ENCODE measurements around the gene CFAP45.

Gene CFAP45

DNA sequence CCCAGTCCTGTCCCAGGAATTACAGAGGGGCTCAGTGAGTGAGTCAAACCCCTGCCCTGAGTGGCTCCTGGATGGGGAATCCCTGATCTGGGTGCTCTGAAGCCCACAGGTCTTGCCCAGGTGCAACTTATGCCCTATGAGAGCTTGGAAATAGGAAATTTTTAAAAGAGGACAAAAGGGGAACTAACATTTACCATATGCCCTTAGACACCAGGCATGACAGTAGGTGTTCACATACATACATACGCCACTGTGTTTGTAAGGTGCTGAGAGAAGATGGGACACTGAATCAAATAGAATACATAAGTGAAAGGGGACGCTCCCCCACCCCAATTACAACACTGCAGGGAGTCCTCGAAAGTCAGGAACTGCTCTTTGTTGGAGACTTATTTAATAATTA lies 1.4 kb downstream of the CFAP45 start:
- TF ChIP-seq, protein P1, sequence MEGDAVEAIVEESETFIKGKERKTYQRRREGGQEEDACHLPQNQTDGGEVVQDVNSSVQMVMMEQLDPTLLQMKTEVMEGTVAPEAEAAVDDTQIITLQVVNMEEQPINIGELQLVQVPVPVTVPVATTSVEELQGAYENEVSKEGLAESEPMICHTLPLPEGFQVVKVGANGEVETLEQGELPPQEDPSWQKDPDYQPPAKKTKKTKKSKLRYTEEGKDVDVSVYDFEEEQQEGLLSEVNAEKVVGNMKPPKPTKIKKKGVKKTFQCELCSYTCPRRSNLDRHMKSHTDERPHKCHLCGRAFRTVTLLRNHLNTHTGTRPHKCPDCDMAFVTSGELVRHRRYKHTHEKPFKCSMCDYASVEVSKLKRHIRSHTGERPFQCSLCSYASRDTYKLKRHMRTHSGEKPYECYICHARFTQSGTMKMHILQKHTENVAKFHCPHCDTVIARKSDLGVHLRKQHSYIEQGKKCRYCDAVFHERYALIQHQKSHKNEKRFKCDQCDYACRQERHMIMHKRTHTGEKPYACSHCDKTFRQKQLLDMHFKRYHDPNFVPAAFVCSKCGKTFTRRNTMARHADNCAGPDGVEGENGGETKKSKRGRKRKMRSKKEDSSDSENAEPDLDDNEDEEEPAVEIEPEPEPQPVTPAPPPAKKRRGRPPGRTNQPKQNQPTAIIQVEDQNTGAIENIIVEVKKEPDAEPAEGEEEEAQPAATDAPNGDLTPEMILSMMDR (IDR thresholded peaks at IDR 0.05; ENCODE audit: insufficient read depth, low read depth, low read length, missing control alignments): no peak
- no peak overlapping the region for H3K4me3 ChIP-seq (ENCODE audit: low read depth, low read length)
- DNase-seq (ENCODE audit: low read depth): no peak

DNA sequence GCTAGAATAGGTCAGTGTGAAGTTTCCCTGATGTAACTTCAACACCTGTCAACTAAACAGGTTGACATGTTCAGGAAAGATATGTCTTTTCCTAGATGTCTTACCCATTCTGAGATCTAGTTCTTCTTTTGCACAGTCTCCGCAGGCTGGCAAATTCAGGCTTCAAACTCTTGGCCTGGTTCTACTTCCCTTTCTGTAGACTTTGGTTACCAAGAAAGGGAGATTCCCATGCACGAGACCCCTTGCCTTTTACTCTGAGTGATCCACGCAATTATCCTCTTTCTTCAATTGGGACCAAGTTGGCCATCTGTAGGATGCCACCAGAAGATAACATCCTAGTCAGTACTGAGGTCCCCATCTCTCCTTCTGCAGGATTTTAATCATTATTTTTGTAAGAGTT lies 2.0 kb downstream of the CFAP45 start:
- TF ChIP-seq, protein P1 (IDR thresholded peaks at IDR 0.05; ENCODE audit: insufficient read depth, low read depth, low read length, missing control alignments): no peak
- no peak for DNase-seq (ENCODE audit: low read depth)
- H3K4me3 ChIP-seq (ENCODE audit: low read depth, low read length): no peak overlapping the region

DNA sequence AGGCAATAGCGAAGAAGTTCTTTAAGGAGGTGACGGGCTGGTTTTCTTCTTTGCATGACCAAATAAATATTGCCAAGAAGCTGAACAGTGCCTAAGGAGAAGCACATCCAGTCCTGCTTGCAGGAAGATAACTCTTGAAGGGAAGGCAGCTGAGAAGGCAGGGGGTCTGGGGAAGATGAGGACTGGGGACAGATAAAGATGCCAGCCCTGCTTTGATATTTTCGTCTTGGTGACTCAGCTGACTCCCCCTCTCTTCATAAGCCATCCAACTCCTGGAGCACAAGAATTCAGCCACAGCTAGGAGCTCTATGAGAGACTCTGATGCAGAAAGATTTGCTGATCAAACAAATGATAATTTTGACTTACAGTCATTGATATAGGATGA lies 3.4 kb downstream of the CFAP45 start:
- DNase-seq (ENCODE audit: low read depth): no peak
- H3K4me3 ChIP-seq (ENCODE audit: low read depth, low read length): no peak overlapping the region
- TF ChIP-seq, protein P1 (IDR thresholded peaks at IDR 0.05; ENCODE audit: insufficient read depth, low read depth, low read length, missing control alignments): no peak

DNA sequence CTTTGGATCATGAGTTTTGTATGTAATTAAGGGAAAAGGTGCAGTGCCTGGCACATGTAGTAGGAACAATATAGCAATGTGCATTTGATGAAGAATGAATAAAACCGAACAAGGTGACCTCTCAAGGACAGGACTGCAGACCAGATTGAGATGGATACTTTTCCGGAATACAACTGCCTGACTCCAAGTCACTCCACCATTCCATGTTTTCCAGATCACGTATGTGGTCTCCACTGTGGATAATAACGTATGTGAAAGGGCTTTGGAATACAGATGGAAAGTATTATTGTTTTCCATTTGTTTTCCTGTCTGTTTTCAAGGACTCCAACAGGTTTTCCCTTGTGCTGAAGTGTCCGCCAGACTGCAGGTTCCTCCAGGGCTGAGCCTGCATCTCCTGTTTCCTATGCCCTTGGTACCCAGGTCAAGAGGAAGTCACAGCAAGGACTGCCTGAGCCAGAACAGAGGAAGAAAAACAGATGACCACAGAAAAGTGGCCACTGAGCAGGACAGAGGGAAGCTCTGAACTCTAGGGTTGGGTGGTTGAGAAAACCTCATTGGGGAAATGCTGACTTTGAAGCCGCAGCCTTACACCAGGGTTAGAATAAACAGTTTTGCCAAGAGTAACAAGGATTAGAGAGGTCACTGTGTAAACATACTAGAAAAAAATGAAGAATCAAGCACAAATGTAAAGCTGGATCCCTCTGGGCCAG lies 4.0 kb downstream of the CFAP45 start:
- no peak for DNase-seq (ENCODE audit: low read depth)
- TF ChIP-seq, protein P1 (IDR thresholded peaks at IDR 0.05; ENCODE audit: insufficient read depth, low read depth, low read length, missing control alignments): no peak
- no peak overlapping the region for H3K4me3 ChIP-seq (ENCODE audit: low read depth, low read length)

DNA sequence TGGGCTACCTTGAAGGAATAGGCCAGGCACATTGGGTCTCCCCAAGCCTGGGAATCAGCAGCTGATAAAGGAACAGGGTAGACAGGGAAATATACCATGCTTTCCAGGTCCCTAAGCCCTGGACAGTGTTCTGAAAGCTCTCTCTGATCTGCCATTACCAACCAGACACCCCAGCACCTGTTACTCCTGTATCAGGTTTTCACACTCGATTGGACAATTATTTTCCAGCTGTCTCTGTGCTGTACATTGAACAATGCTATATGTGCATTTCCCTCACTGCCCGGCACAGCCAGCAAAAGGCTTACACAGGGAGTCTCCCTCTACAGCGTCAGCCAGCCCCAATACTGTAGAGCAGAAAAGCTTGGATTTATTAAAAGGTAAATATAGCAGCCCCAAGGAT lies 4.7 kb downstream of the CFAP45 start:
- no peak for DNase-seq (ENCODE audit: low read depth)

DNA sequence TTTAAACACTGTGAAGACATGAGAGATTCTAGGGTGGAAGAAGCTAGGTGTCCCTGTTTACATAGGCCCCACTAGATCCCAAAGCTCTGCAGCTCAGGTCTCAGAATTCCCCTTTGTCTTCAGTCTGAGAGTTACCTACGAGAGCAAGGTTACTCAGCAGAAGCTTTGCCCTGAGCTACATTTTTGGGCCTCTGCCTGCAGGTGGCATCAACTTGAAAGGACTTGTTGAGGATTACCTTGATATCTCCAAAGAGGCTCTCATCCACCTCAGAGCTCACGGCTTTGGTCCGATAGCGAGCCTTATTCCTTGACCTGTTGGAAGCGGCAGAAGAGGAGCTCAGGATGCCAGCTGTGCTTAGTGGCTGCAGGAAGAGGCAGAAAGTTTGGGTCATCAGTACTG lies 7.0 kb downstream of the CFAP45 start:
- DNase-seq (ENCODE audit: low read depth): no peak
- H3K4me3 ChIP-seq (ENCODE audit: low read depth, low read length): no peak overlapping the region
- TF ChIP-seq, protein P1 (IDR thresholded peaks at IDR 0.05; ENCODE audit: insufficient read depth, low read depth, low read length, missing control alignments): peak; percentile 6

More for the DNA sequence above, 4.7 kb downstream of the CFAP45 start:
- TF ChIP-seq, protein P1 (IDR thresholded peaks at IDR 0.05; ENCODE audit: insufficient read depth, low read depth, low read length, missing control alignments): no peak
- H3K4me3 ChIP-seq (ENCODE audit: low read depth, low read length): no peak overlapping the region

All from GM12865 (cell line).